Neural cell (in vitro differentiated cells): ENCODE measurements around the gene DNAJB7.

ENCODE experiments used
- TF ChIP-seq, protein P1 (sequence below): fragments of 450-650 bp; IDR thresholded peaks from 2 replicates; pipeline ENCODE4 v1.5.1; 2014; ENCODE audit warnings: antibody characterized with exemption, mild to moderate bottlenecking, moderate library complexity; ENCODE audit not compliant: poor library complexity, severe bottlenecking
- TF ChIP-seq, protein P2 (sequence below): IDR thresholded peaks from 2 replicates; pipeline ENCODE4 v1.6.1; 2012; ENCODE audit warnings: borderline replicate concordance

DNA sequence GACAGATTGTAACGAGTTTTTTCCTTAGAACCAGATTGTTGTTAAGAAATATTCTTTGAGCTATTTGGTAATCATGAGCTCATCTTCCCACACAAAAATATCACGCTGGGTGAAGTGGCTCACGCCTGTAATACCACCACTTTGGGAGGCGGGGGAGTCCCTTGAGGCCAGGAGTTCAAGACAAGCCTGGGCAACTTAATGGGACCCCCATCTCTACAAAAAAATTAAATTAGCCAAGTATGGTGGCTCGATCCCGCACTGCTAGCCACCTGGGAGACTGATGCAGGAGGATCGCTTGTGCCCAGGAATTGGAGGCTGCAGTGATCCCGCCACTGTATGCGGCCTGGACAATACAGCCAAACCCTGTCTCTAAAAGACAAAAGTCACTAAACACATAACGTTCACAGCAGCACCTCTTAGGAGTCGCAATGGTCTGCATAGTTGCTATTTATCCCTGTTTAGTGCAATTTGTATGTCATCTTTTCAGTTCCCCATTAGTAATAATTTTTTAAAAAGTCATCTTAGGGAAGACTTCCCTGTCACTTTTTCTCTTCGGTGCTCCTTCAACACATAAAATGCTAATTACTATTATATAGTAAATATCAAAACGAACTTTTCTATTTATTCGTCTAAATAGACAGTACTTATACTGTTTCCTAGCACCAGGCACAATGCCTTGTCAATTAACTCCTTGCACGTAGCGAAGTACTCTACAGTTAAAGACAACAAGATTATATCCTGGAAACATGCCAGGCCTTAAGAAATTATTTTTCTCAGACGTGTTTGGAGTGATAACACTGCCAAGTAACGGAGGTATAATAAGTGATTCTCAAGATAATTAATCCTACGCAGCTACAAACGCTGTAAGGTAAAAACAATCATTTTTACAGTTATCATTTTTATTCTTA lies 6.6 kb downstream of the DNAJB7 start:
- TF ChIP-seq, protein P1, sequence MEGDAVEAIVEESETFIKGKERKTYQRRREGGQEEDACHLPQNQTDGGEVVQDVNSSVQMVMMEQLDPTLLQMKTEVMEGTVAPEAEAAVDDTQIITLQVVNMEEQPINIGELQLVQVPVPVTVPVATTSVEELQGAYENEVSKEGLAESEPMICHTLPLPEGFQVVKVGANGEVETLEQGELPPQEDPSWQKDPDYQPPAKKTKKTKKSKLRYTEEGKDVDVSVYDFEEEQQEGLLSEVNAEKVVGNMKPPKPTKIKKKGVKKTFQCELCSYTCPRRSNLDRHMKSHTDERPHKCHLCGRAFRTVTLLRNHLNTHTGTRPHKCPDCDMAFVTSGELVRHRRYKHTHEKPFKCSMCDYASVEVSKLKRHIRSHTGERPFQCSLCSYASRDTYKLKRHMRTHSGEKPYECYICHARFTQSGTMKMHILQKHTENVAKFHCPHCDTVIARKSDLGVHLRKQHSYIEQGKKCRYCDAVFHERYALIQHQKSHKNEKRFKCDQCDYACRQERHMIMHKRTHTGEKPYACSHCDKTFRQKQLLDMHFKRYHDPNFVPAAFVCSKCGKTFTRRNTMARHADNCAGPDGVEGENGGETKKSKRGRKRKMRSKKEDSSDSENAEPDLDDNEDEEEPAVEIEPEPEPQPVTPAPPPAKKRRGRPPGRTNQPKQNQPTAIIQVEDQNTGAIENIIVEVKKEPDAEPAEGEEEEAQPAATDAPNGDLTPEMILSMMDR: no peak
- TF ChIP-seq, protein P2, sequence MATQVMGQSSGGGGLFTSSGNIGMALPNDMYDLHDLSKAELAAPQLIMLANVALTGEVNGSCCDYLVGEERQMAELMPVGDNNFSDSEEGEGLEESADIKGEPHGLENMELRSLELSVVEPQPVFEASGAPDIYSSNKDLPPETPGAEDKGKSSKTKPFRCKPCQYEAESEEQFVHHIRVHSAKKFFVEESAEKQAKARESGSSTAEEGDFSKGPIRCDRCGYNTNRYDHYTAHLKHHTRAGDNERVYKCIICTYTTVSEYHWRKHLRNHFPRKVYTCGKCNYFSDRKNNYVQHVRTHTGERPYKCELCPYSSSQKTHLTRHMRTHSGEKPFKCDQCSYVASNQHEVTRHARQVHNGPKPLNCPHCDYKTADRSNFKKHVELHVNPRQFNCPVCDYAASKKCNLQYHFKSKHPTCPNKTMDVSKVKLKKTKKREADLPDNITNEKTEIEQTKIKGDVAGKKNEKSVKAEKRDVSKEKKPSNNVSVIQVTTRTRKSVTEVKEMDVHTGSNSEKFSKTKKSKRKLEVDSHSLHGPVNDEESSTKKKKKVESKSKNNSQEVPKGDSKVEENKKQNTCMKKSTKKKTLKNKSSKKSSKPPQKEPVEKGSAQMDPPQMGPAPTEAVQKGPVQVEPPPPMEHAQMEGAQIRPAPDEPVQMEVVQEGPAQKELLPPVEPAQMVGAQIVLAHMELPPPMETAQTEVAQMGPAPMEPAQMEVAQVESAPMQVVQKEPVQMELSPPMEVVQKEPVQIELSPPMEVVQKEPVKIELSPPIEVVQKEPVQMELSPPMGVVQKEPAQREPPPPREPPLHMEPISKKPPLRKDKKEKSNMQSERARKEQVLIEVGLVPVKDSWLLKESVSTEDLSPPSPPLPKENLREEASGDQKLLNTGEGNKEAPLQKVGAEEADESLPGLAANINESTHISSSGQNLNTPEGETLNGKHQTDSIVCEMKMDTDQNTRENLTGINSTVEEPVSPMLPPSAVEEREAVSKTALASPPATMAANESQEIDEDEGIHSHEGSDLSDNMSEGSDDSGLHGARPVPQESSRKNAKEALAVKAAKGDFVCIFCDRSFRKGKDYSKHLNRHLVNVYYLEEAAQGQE: no peak
